A549 (cell line): ENCODE measurements around the gene OR4S2. TPM values are rescaled to one million over a fixed set of nuclear protein-coding genes. Genes with fewer than 3 reads are reported as not detected.

Source experiments
- ATAC-seq, 2 experiments: fragments of 200-7000 bp in 1 of 2; fragments of >200 bp in 1 of 2; cut with Nextera tagmentation in 1 of 2; cut with Tn5 transposase in 1 of 2; 3 replicates each; pipeline versions ENCODE4 v1.8.0 to v1.9.1; 2018 to 2020; ENCODE audit warnings: mild to moderate bottlenecking in 1 of 2, moderate library complexity in 1 of 2
- CTCF ChIA-PET: fragments of 300-600 bp; sonication (Branson Sonifier 250); formaldehyde crosslinking; extraction: SDS; loops from one replicate; lab custom pipeline; 2021; ENCODE audit warnings: antibody characterized with exemption, inconsistent platforms; lab: Yijun Ruan, JAX
- POLR2A ChIA-PET: fragments of 350-600 bp; formaldehyde crosslinking; extraction: SDS; loops from one replicate; lab custom pipeline; 2021; ENCODE audit warnings: antibody characterized with exemption, inconsistent platforms; lab: Yijun Ruan, JAX
- DNase-seq, 2 experiments: peaks; one replicate each; pipeline versions ENCODE4 v3.0.0 to v3.0.0-alpha.2; 2011 to 2016; ENCODE audit warnings: low read depth in 1 of 2, low spot score in 1 of 2
- FAIRE-seq: peaks from 2 replicates; lab custom pipeline; 2011; peaks lifted over from hg19 to GRCh38; lab: Jason Lieb, UNC
- H3K27ac ChIP-seq, 2 experiments: fragments of >200 bp; sonication (Bioruptor Twin); formaldehyde crosslinking; 3 replicates each; pipeline ENCODE4 v1.5.1; 2016 to 2017
- H3K4me1 ChIP-seq: fragments of >200 bp; sonication (Bioruptor Twin); formaldehyde crosslinking; 3 replicates; pipeline ENCODE4 v1.6.1; 2016
- H3K4me2 ChIP-seq: fragments of >200 bp; sonication (Bioruptor Twin); formaldehyde crosslinking; 3 replicates; pipeline ENCODE4 v1.6.1; 2016
- H3K4me3 ChIP-seq: fragments of >200 bp; sonication (Bioruptor Twin); formaldehyde crosslinking; 3 replicates; pipeline ENCODE4 v1.5.1; 2016
- H3K9me3 ChIP-seq: fragments of >200 bp; sonication (Bioruptor Twin); formaldehyde crosslinking; 3 replicates; pipeline ENCODE4 v1.6.1; 2016
- ATOH8 ChIP-seq: fragments of 250-450 bp; sonication (Bioruptor Pico); IDR thresholded peaks from 2 replicates; pipeline ENCODE4 v1.5.0; 2020; ENCODE audit warnings: low read depth, mild to moderate bottlenecking, moderate library complexity
- BCL3 ChIP-seq: fragments of >200 bp; sonication (Bioruptor Twin); formaldehyde crosslinking; IDR thresholded peaks from 3 replicates; pipeline ENCODE4 v1.6.1; 2016
- BHLHE40 ChIP-seq: IDR thresholded peaks from 2 replicates; pipeline ENCODE4 v1.6.1; 2012; ENCODE audit warnings: low read depth, low read length, inconsistent platforms
- CBX2 ChIP-seq: fragments of 200-600 bp; sonication (generic); IDR thresholded peaks from 2 replicates; pipeline ENCODE4 v1.6.1; 2016; ENCODE audit warnings: low read depth, mild to moderate bottlenecking, borderline replicate concordance
- CBX8 ChIP-seq: fragments of 200-600 bp; sonication (generic); IDR thresholded peaks from 2 replicates; pipeline ENCODE4 v1.6.1; 2016
- CEBPB ChIP-seq, 2 experiments: fragments of >200 bp in 1 of 2; sonication (Bioruptor Twin) in 1 of 2; formaldehyde crosslinking in 1 of 2; IDR thresholded peaks; 2 replicates each; pipeline ENCODE4 v1.6.1; 2012 to 2016
- CHD2 ChIP-seq: fragments of 150-350 bp; IDR thresholded peaks from 2 replicates; pipeline ENCODE4 v1.6.1; 2014; ENCODE audit warnings: low read length; ENCODE audit not compliant: partially characterized antibody
- CHD4 ChIP-seq: fragments of 200-600 bp; sonication (generic); IDR thresholded peaks from 2 replicates; pipeline ENCODE4 v1.6.1; 2016; ENCODE audit warnings: antibody characterized with exemption, mild to moderate bottlenecking, borderline replicate concordance
- EHMT2 ChIP-seq: fragments of 200-600 bp; sonication (generic); IDR thresholded peaks from 2 replicates; pipeline ENCODE4 v1.6.1; 2016; ENCODE audit warnings: antibody characterized with exemption, low read depth, mild to moderate bottlenecking, moderate library complexity
- EP300 ChIP-seq, 2 experiments: fragments of >200 bp; sonication (Bioruptor Twin); formaldehyde crosslinking; IDR thresholded peaks; 2 replicates in 1 of 2; 3 replicates in 1 of 2; pipeline ENCODE4 v1.6.1; 2016 to 2017
- ESRRA ChIP-seq: fragments of 150-350 bp; IDR thresholded peaks from 2 replicates; pipeline ENCODE4 v1.6.1; 2014; ENCODE audit warnings: mild to moderate bottlenecking, low read length, borderline replicate concordance
- FOSB ChIP-seq: fragments of 250-450 bp; sonication (Bioruptor Pico); IDR thresholded peaks from 2 replicates; pipeline ENCODE4 v1.5.0; 2020; ENCODE audit warnings: mild to moderate bottlenecking, moderate library complexity
- GATA3 ChIP-seq: IDR thresholded peaks from 2 replicates; pipeline ENCODE4 v1.6.1; 2012; ENCODE audit warnings: borderline replicate concordance
- HDAC2 ChIP-seq: fragments of 200-600 bp; sonication (generic); IDR thresholded peaks from 2 replicates; pipeline ENCODE4 v1.6.1; 2016
- HES2 ChIP-seq: fragments of >200 bp; sonication (Bioruptor Twin); formaldehyde crosslinking; IDR thresholded peaks from 2 replicates; pipeline ENCODE4 v1.6.1; 2016
- HEYL ChIP-seq: fragments of 250-450 bp; sonication (Bioruptor Pico); IDR thresholded peaks from 2 replicates; pipeline ENCODE4 v1.8.0; 2021; ENCODE audit warnings: mild to moderate bottlenecking, moderate library complexity
- HOXB5 ChIP-seq: fragments of 250-450 bp; sonication (Bioruptor Pico); IDR thresholded peaks from 2 replicates; pipeline ENCODE4 v1.5.0; 2020; ENCODE audit warnings: mild to moderate bottlenecking, moderate library complexity
- JUN ChIP-seq, 2 experiments: fragments of >200 bp; sonication (Bioruptor Twin); formaldehyde crosslinking; IDR thresholded peaks; 2 replicates in 1 of 2; 3 replicates in 1 of 2; pipeline ENCODE4 v1.6.1; 2016 to 2017
- JUNB ChIP-seq: fragments of >200 bp; sonication (Bioruptor Twin); formaldehyde crosslinking; IDR thresholded peaks from 2 replicates; pipeline ENCODE4 v1.6.1; 2016
- KDM1A ChIP-seq: fragments of 200-600 bp; sonication (generic); IDR thresholded peaks from 2 replicates; pipeline ENCODE4 v1.6.1; 2016; ENCODE audit warnings: low read depth, mild to moderate bottlenecking
- KDM5A ChIP-seq: fragments of 200-600 bp; sonication (generic); IDR thresholded peaks from 2 replicates; pipeline ENCODE4 v1.6.1; 2016; ENCODE audit warnings: antibody characterized with exemption, mild to moderate bottlenecking
- MAFK ChIP-seq: fragments of 450-650 bp; IDR thresholded peaks from 2 replicates; pipeline ENCODE4 v1.6.1; 2014; ENCODE audit not compliant: partially characterized antibody
- MAX ChIP-seq: IDR thresholded peaks from 2 replicates; pipeline ENCODE4 v1.6.1; 2012
- MAZ ChIP-seq: fragments of 150-350 bp; IDR thresholded peaks from 2 replicates; pipeline ENCODE4 v1.6.1; 2014; ENCODE audit warnings: antibody characterized with exemption, low read depth, low read length, borderline replicate concordance
- POLR2A ChIP-seq: IDR thresholded peaks from 2 replicates; pipeline ENCODE4 v1.6.1; 2012; ENCODE audit warnings: mild to moderate bottlenecking, low read length
- REST ChIP-seq: fragments of 200-600 bp; sonication (generic); IDR thresholded peaks from 2 replicates; pipeline ENCODE4 v1.6.1; 2016; ENCODE audit warnings: antibody characterized with exemption, mild to moderate bottlenecking, moderate library complexity
- SMC3 ChIP-seq: fragments of >200 bp; sonication (Bioruptor Twin); formaldehyde crosslinking; IDR thresholded peaks from 3 replicates; pipeline ENCODE4 v1.6.1; 2018; ENCODE audit warnings: inconsistent platforms
- TP53 ChIP-seq: fragments of 250-450 bp; sonication (Bioruptor Pico); IDR thresholded peaks from 2 replicates; pipeline ENCODE4 v1.5.0; 2021; ENCODE audit warnings: mild to moderate bottlenecking, moderate library complexity
- ZC3H11A ChIP-seq: fragments of 450-650 bp; IDR thresholded peaks from 2 replicates; pipeline ENCODE4 v1.6.1; 2014; ENCODE audit warnings: antibody characterized with exemption, mild to moderate bottlenecking
- ZSCAN20 ChIP-seq: fragments of 250-450 bp; sonication (Bioruptor Pico); IDR thresholded peaks from 2 replicates; pipeline ENCODE4 v1.8.0; 2022; ENCODE audit warnings: mild to moderate bottlenecking, moderate library complexity
- WGBS: methylation state at CpG from one replicate; pipeline ENCODE4 v1.1.6; 2017; ENCODE audit errors: missing lambda C conversion rate; 5-methylcytosine and 5-hydroxymethylcytosine counted together
- polyA plus RNA-seq, 4 experiments: library from polyadenylated mRNA; depleted of rRNA in 3 of 4; stranded (reverse); fragments of >200 nt; fragmentation: RNase III in 1 of 4; extraction: RNeasy Plus Mini Kit Qiagen cat#74134 plus additional on column Dnase treatment in 1 of 4; gene quantifications; 2 replicates in 3 of 4; 3 replicates in 1 of 4; pipeline ENCODE4 v1.2.3, GENCODE V29; 2011 to 2017

OR4S2 gene
- polyA plus RNA-seq, 2 of the 4 experiments (the other 2 are of a cell fraction) = not detected

GRCh38 chr11:55673860-55674259 is 25.7 kb downstream of the OR4S2 start:
- ChIA-PET POLR2A (no interaction called here), CTCF (no interaction called here)
- no peak for FAIRE-seq
- Histone ChIP-seq H3K4me3 (no peak overlapping the region), H3K27ac (no peak overlapping the region), H3K4me2 (no peak overlapping the region), H3K4me1 (no peaks in the 10 kb centered on the region), H3K9me3 (no peaks in the 10 kb centered on the region; the same call in 2 of the 3 replicates)
- no peak for ATAC-seq
- TF ChIP-seq TP53 (CRISPR knock-in tag) = no peak
- TF ChIP-seq HOXB5 (CRISPR knock-in tag) = no peak
- no peak for TF ChIP-seq MAX
- TF ChIP-seq HES2 = no peak
- no peak for TF ChIP-seq KDM5A
- no peak for TF ChIP-seq BHLHE40
- no peak for TF ChIP-seq MAFK
- TF ChIP-seq HDAC2 = no peak
- TF ChIP-seq CBX2 = no peak
- TF ChIP-seq CHD2 = no peak
- no peak for TF ChIP-seq ZC3H11A
- no peak for TF ChIP-seq ATOH8
- no peak for TF ChIP-seq CBX8
- TF ChIP-seq POLR2A = no peak
- TF ChIP-seq SMC3 = no peak
- TF ChIP-seq MAZ = no peak
- TF ChIP-seq GATA3 = no peak
- TF ChIP-seq ESRRA = no peak
- WGBS = 3% methylated on average over 5 of the region's 5 CpGs
- no peak for DNase-seq

- ATAC-seq = no peak
- no peak for DNase-seq
- ChIA-PET POLR2A (no interaction called here), CTCF (no interaction called here)
- Histone ChIP-seq H3K4me3 (no peak overlapping the region), H3K4me2 (no peak overlapping the region), H3K4me1 (no peaks in the 10 kb centered on the region), H3K9me3 (peaks cover 9% of the 10 kb centered on the region; the same call in 2 of the 3 replicates), H3K27ac (no peak overlapping the region)
- no peak for FAIRE-seq
- no peak for TF ChIP-seq EP300 (IDR thresholded peaks at IDR 0.05)
- WGBS = 18% methylated on average over 3 of the region's 3 CpGs
Measured at GRCh38 chr11:55697817-55698216, 49.7 kb downstream of the OR4S2 start.

GRCh38 chr11:55701429-55701828 is 53.3 kb downstream of the OR4S2 start:
- Histone ChIP-seq H3K4me3 (no peak overlapping the region), H3K27ac (no peak overlapping the region), H3K9me3 (peaks cover 9% of the 10 kb centered on the region; the same call in 2 of the 3 replicates), H3K4me1 (no peaks in the 10 kb centered on the region), H3K4me2 (no peak overlapping the region)
- POLR2A ChIA-PET = no interaction called here
- FAIRE-seq (no peak), DNase-seq (no peak), ATAC-seq (no peak)
- WGBS = 2% methylated on average over 4 of the region's 4 CpGs
- CTCF ChIA-PET = interaction anchor here (1.0 kb wide), 1 partner anchor 15 kb away, joined by 3 read pairs; no protein-coding TSS in a partner anchor
- TF ChIP-seq MAZ = no peak
- no peak for TF ChIP-seq BCL3
- no peak for TF ChIP-seq FOSB (CRISPR knock-in tag)
- no peak for TF ChIP-seq HOXB5 (CRISPR knock-in tag)
- no peak for TF ChIP-seq JUNB
- no peak for TF ChIP-seq HEYL
- TF ChIP-seq ZSCAN20 = no peak
- no peak for TF ChIP-seq CHD4
- no peak for TF ChIP-seq EHMT2
- TF ChIP-seq SMC3 = no peak
- no peak for TF ChIP-seq JUN (IDR thresholded peaks at IDR 0.05)
- no peak for TF ChIP-seq CEBPB (IDR thresholded peaks at IDR 0.05)
- TF ChIP-seq KDM1A = no peak
- TF ChIP-seq POLR2A = no peak
- no peak for TF ChIP-seq CHD2
- no peak for TF ChIP-seq REST
